HG02610 (cell line): Measurements from ENCODE around the gene ARID5B.
"Not testable (repeated sequence)": the region's sequence is repeated elsewhere in the genome, so short reads cannot be mapped to it uniquely, and the experiment has no call there.

Experiments used
- ATAC-seq: cut with Tn5 transposase; IDR thresholded peaks from one replicate; pipeline ENCODE4 v1.9.1; 2021; ENCODE audit warnings: mild to moderate bottlenecking, moderate library complexity; ENCODE audit not compliant: unreplicated experiment

Gene ARID5B

GRCh38 chr10:61900829-61901792 is at the start of gene ARID5B:
TSS of gene ARID5B (plus strand) at chr10:61901699. CDS start at chr10:61901710, 11 bp downstream.
- no peak for ATAC-seq

- no peak for ATAC-seq
Measured at GRCh38 chr10:61852261-61852660, 49.2 kb upstream of the ARID5B start.

GRCh38 chr10:61855771-61856170 is 45.7 kb upstream of the ARID5B start:
- ATAC-seq = no peak

- no peak for ATAC-seq
Measured at GRCh38 chr10:61857746-61858145, 43.8 kb upstream of the ARID5B start.

- ATAC-seq = no peak
Measured at GRCh38 chr10:61859786-61860185, 41.7 kb upstream of the ARID5B start.

- ATAC-seq = no peak
Measured at GRCh38 chr10:61860964-61861758, 40.3 kb upstream of the ARID5B start.

- no peak for ATAC-seq
Measured at GRCh38 chr10:61863981-61864380, 37.5 kb upstream of the ARID5B start.

GRCh38 chr10:61866700-61867368 is 34.7 kb upstream of the ARID5B start:
- no peak for ATAC-seq

GRCh38 chr10:61867374-61867773 is 34.1 kb upstream of the ARID5B start:
- ATAC-seq = not testable (repeated sequence)

GRCh38 chr10:61867817-61868216 is 33.7 kb upstream of the ARID5B start:
- not testable (repeated sequence) for ATAC-seq

- ATAC-seq = no peak
Measured at GRCh38 chr10:61869041-61869675, 32.3 kb upstream of the ARID5B start.

- ATAC-seq = no peak
Measured at GRCh38 chr10:61869774-61870525, 31.5 kb upstream of the ARID5B start.

GRCh38 chr10:61870526-61870895 is 31.0 kb upstream of the ARID5B start:
- ATAC-seq = no peak

- ATAC-seq = no peak
Measured at GRCh38 chr10:61871487-61871886, 30.0 kb upstream of the ARID5B start.

- ATAC-seq = peak; percentile 54
Measured at GRCh38 chr10:61877887-61878739, 23.4 kb upstream of the ARID5B start.

GRCh38 chr10:61878740-61879068 is 22.8 kb upstream of the ARID5B start:
- ATAC-seq = peak; percentile 51

GRCh38 chr10:61882621-61883370 is 18.7 kb upstream of the ARID5B start:
- peak; percentile 39 for ATAC-seq

- no peak for ATAC-seq
Measured at GRCh38 chr10:61883371-61884025, 18.0 kb upstream of the ARID5B start.
